Coronary artery (tissue), 2 donors: Measurements from ENCODE around the gene ABCA1.

Experiments used
- DNase-seq: peaks from one replicate; pipeline ENCODE4 v3.0.0-alpha.2; 2017; ENCODE audit warnings: low spot score
- H3K27ac ChIP-seq, 2 donors: fragments of 200-600 bp; sonication (generic); one replicate each; pipeline ENCODE4 v1.5.1; 2016 to 2019
- H3K4me3 ChIP-seq: fragments of 200-600 bp; sonication (generic); 2 replicates; pipeline ENCODE4 v1.5.1; 2016; ENCODE audit warnings: mild to moderate bottlenecking, moderate library complexity
- CTCF ChIP-seq: fragments of 200-600 bp; sonication (generic); IDR thresholded peaks from one replicate; pipeline ENCODE4 v1.5.1; 2019; ENCODE audit warnings: antibody characterized with exemption

ABCA1 gene

GRCh38 chr9:104838958-104839357 lies 89.0 kb downstream of the ABCA1 start:
- Histone ChIP-seq H3K4me3 (no peak overlapping the region), H3K27ac (no peak overlapping the region)
- DNase-seq, result no peak
- TF ChIP-seq CTCF, result no peak

- TF ChIP-seq CTCF, result no peak
- H3K4me3 ChIP-seq, result no peak overlapping the region
- no peak for DNase-seq
- H3K27ac ChIP-seq, result peak overlapping the region in 1 of 2 donors; percentile 33
Measured at GRCh38 chr9:104836767-104837166, 91.2 kb downstream of the ABCA1 start.

- no peak for TF ChIP-seq CTCF
- H3K4me3 ChIP-seq, result no peak overlapping the region
- DNase-seq, result no peak
- H3K27ac ChIP-seq, result peak overlapping the region in 1 of 2 donors; percentile 33
Measured at GRCh38 chr9:104836235-104836634, 91.7 kb downstream of the ABCA1 start.

- DNase-seq, result no peak
- Histone ChIP-seq H3K27ac (peak overlapping the region in 1 of 2 donors; percentile 59), H3K4me3 (no peak overlapping the region)
- no peak for TF ChIP-seq CTCF
Measured at GRCh38 chr9:104835161-104835560, 92.8 kb downstream of the ABCA1 start.

- no peak for DNase-seq
- TF ChIP-seq CTCF, result no peak
- no peak overlapping the region for H3K4me3 ChIP-seq
- H3K27ac ChIP-seq, result no peak overlapping the region
Measured at GRCh38 chr9:104833696-104834095, 94.3 kb downstream of the ABCA1 start.

- no peak for TF ChIP-seq CTCF
- H3K4me3 ChIP-seq, result no peak overlapping the region
- no peak for DNase-seq
- no peak overlapping the region for H3K27ac ChIP-seq
Measured at GRCh38 chr9:104831681-104832080, 96.3 kb downstream of the ABCA1 start.

- no peak for TF ChIP-seq CTCF
- DNase-seq, result peak; percentile 21
- H3K27ac ChIP-seq, result no peak overlapping the region
- H3K4me3 ChIP-seq, result no peak overlapping the region
Measured at GRCh38 chr9:104826911-104827310, 101.0 kb downstream of the ABCA1 start.
